ENCODE measurements around the gene BSDC1.

Gene BSDC1

GRCh38 chr1:32316903-32317277, 77.4 kb downstream of the BSDC1 start:
- Histone ChIP-seq H3K4ac (ENCODE audit: low read length) (no peak overlapping the region), H2BK12ac (ENCODE audit: low read length) (no peak overlapping the region), H3K18ac (ENCODE audit: low read length) (no peak overlapping the region), H3K9me3 (replicated peaks in 1 of 2; ENCODE audit: control insufficient read depth in 2 of 2, insufficient read depth in 1 of 2, low read depth in 1 of 2, low read length in 2 of 2) (no peaks in the 10 kb centered on the region), H2BK120ac (ENCODE audit: low read depth, low read length) (no peak overlapping the region), H4K8ac (ENCODE audit: low read depth, low read length) (no peak overlapping the region), H2BK15ac (ENCODE audit: low read length) (no peak overlapping the region), H2BK5ac (ENCODE audit: low read length) (no peak overlapping the region), H3K36me3 (replicated peaks in 1 of 2; ENCODE audit: control insufficient read depth in 2 of 2, insufficient read depth in 2 of 2, low read length in 2 of 2) (peaks cover 6 to 54% of the 10 kb centered on the region in 2 donors), H3K27ac (replicated peaks; ENCODE audit: low read length) (no peak overlapping the region), H3K4me2 (ENCODE audit: insufficient read depth, low read length, poor library complexity, severe bottlenecking) (no peak overlapping the region), H2AFZ (ENCODE audit: low read length) (no peak overlapping the region), H3K9ac (ENCODE audit: low read depth, low read length, poor library complexity) (no peak overlapping the region), H2AK5ac (ENCODE audit: low read depth, low read length) (no peak overlapping the region), H3K79me1 (ENCODE audit: low read depth, low read length) (peaks cover 2% of the 10 kb centered on the region), H3K23ac (ENCODE audit: low read depth, low read length, poor library complexity) (no peak overlapping the region), H3K4me3 (ENCODE audit: low read length in 2 of 2) (no peak overlapping the region), H3K4me1 (ENCODE audit: control insufficient read depth in 2 of 2, insufficient read depth in 1 of 2, low read depth in 1 of 2, low read length in 2 of 2) (no peaks in the 10 kb centered on the region), H3K14ac (ENCODE audit: low read length) (no peak overlapping the region), H4K91ac (ENCODE audit: low read depth, low read length, poor library complexity) (no peak overlapping the region), H3K27me3 (ENCODE audit: control insufficient read depth in 3 of 3, insufficient read depth in 3 of 3, low read depth in 1 of 3, low read length in 3 of 3) (no peaks in the 10 kb centered on the region)
- no peak for DNase-seq (ENCODE audit: low spot score)
- no CpG with 5 or more reads among the region's 3 CpGs for WGBS, 2 donors (ENCODE audit: extremely low coverage in 2 of 2, insufficient read length in 2 of 2, insufficient replicate concordance in 1 of 2)
